Stimulated activated effector memory CD8-positive, alpha-beta T cell treated with anti-CD3 and anti-CD28 coated beads, Interleukin-12 subunit alpha, Interleukin-12 subunit beta, amount 100 ng/mL, for 72 hours (primary cell): ENCODE measurements around the gene EPHB1.

Experiments used
- ATAC-seq: fragments of 150-1000 bp; cut with Tn5 transposase; 2 replicates; pipeline ENCODE4 v1.10.0; 2021
- DNase-seq, 2 donors: peaks; one replicate each; pipeline ENCODE4 v3.0.0; 2021 to 2022; ENCODE audit warnings: low spot score in 2 of 2
- H3K27ac Mint-ChIP-seq: one replicate; pipeline ENCODE4 v1.8.0; 2022; ENCODE audit warnings: mild to moderate bottlenecking, mixed read lengths
- H3K36me3 Mint-ChIP-seq: one replicate; pipeline ENCODE4 v1.8.0; 2022; ENCODE audit warnings: mild to moderate bottlenecking, mixed read lengths
- H3K4me1 Mint-ChIP-seq: one replicate; pipeline ENCODE4 v1.8.0; 2022; ENCODE audit warnings: mixed read lengths
- H3K4me3 Mint-ChIP-seq: one replicate; pipeline ENCODE4 v1.8.0; 2022; ENCODE audit warnings: mild to moderate bottlenecking, mixed read lengths
- H3K9me3 Mint-ChIP-seq: one replicate; pipeline ENCODE4 v1.8.0; 2022; ENCODE audit warnings: mixed read lengths

EPHB1 gene

DNA sequence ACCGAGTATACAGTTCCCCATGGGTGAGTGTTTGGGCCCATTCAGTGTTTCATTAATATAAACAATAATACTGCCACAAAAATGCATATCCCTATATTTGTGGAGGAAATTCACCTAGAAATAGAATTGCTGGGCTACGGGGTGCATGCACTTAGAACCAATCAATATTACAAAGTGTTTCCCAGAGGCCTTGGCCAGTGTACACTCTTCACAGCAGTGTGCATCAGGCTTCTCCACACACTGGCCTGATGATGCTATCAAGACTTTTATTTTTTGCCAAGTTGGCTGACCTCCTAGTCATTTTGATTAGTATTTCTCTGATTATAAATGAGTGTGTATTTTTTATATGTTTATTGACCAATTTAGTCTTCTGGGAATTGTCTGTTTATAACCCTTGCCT is 323.7 kb downstream of the EPHB1 start:
- DNase-seq (no peak), ATAC-seq (no peak)
- Mint-ChIP-seq H3K27ac (no peak overlapping the region), H3K4me3 (no peak overlapping the region), H3K4me1 (no peaks in the 10 kb centered on the region), H3K36me3 (no peaks in the 10 kb centered on the region), H3K9me3 (peaks cover 11% of the 10 kb centered on the region)

DNA sequence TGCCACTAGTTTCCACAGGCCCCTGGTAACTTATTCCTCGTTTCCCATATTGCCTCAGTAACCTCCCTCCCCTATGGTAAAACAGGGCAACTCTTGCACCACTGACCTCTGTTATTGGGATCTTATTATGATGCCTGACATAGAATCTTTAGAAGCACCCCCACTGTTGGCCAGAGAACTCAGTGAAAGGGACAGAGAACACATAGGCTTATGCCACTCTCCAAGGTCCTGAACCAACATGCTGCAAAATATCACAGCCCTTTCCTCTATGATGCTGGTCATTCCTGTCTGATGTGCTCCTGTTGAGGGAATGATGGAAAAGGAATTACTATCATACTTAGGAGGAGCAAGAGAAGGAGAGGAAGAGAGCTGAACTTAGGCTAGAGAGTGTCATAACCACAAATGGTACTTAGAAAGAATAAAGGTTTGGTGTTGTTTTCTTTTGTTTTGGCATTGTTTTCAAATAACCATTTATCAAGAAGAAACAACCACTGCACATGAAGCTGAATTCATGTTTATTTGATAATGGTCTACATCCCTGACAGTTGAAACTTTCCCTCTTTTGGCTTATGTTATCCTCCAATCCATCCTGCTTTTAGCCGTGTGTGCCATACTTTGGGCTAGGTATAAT is 330.2 kb downstream of the EPHB1 start:
- Mint-ChIP-seq H3K4me3 (no peak overlapping the region), H3K27ac (no peak overlapping the region), H3K9me3 (peaks cover 13% of the 10 kb centered on the region), H3K4me1 (no peaks in the 10 kb centered on the region), H3K36me3 (no peaks in the 10 kb centered on the region)
- no peak for ATAC-seq
- DNase-seq: no peak

DNA sequence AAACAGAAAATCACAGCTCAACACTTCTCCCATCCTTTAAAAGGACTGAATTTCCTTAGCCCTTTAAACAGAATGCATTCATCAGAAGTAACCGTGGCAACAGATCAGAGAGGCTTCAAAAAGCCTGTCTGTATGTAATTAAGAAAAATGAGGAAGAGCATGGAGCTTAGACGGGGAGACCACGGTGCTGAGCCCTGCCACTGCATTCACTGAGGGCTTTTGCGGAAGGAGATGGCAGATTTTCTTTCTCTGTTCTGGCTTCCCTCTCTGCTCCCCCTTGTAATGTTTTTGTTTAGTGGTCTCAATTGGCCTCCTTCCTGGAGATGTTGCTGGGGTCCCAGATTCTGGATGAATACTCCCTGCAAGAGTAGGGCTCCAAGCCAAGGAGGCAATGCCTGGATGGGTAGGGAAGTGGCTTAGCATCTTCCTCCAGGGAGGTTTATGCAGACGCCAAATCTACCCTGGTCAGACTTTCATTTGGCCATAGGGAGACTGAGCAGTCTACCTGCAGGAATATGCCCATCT is 332.9 kb downstream of the EPHB1 start:
- Mint-ChIP-seq H3K4me3 (no peak overlapping the region), H3K4me1 (no peaks in the 10 kb centered on the region), H3K36me3 (no peaks in the 10 kb centered on the region), H3K9me3 (peaks cover 15% of the 10 kb centered on the region), H3K27ac (no peak overlapping the region)
- DNase-seq (no peak), ATAC-seq (no peak)

DNA sequence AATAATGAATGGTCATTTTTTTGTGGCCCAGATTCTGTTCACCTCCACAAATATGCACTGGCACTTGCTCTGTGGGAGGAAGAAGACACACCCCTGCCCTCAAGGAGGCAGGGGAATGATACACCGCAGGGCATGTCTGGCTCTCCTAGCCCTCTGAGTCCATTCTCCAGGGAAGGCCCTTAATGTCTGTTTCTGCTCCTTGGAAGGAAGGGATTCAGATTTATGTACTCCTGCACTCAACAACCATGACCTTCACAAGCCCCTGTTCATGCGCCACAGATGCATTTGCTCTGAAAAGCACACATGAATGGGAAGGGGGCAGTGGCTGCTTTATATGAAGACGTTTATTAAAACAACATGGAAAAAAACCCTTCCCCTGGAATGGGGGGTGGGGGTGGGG is 333.8 kb downstream of the EPHB1 start:
- Mint-ChIP-seq H3K4me3 (no peak overlapping the region), H3K4me1 (no peaks in the 10 kb centered on the region), H3K36me3 (no peaks in the 10 kb centered on the region), H3K9me3 (peaks cover 18% of the 10 kb centered on the region), H3K27ac (no peak overlapping the region)
- DNase-seq (no peak), ATAC-seq (no peak)

DNA sequence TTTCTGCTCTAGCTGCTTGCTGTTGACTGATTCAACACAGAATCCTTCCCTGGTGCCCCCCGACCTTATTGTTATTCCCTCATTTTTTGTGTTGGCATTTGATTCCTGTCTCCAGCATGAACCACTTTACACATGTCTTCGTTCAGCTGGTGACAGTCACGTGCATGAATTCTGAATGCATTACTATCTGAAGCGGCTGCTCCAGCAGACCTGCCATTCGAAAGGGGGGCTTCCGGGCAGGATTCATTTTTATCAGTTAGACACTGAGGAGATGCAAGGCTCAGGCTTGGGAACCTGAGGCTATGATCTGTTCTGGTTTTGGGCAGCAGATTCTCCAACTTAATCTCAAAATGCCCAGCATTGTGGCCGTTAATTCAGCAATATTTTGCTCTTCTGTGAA is 336.2 kb downstream of the EPHB1 start:
- peaks cover 9% of the 10 kb centered on the region for H3K9me3 Mint-ChIP-seq
- H3K4me1 Mint-ChIP-seq: no peaks in the 10 kb centered on the region
- no peaks in the 10 kb centered on the region for H3K36me3 Mint-ChIP-seq
- no peak overlapping the region for H3K27ac Mint-ChIP-seq
- no peak for ATAC-seq
- DNase-seq: no peak
- no peak overlapping the region for H3K4me3 Mint-ChIP-seq

DNA sequence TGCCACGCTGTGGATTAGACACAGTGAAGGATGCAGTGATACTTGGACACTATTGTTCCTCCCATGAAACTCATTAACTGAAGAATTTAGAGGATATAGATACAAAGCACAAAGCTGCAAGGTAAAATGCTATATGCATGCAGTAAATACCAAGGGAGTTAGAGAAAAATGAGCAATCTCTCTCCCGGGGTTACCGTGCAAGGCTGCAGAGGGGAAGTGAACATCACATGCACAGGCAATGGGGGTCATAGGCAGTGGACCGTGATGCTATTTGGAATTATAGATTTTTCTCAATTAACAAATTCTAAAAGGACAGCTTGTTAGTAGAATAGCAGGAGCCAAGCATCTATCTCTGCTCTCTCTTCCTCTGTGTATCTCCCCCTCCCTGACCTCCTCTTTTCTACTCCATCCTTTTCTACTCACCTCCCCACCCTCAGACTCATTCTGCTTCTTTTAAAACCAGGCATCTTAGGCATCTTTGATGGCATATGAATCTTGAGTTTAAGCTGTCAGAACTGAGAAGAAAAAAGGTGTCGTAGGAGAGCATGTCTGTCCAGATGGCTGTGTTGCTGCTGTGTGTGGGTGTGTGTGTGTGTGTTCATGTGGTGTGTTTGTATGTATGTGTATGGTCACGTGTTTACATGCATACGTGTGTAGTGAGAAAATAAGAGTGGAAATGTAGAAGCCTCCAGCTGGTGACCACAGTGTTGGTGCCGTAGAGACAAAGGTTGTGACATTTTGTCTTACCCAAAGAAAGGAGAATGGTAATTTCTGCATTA is 339.0 kb downstream of the EPHB1 start:
- Mint-ChIP-seq H3K9me3 (peaks cover 9% of the 10 kb centered on the region), H3K4me3 (no peak overlapping the region), H3K4me1 (no peaks in the 10 kb centered on the region), H3K36me3 (no peaks in the 10 kb centered on the region), H3K27ac (no peak overlapping the region)
- ATAC-seq (no peak), DNase-seq (no peak)

DNA sequence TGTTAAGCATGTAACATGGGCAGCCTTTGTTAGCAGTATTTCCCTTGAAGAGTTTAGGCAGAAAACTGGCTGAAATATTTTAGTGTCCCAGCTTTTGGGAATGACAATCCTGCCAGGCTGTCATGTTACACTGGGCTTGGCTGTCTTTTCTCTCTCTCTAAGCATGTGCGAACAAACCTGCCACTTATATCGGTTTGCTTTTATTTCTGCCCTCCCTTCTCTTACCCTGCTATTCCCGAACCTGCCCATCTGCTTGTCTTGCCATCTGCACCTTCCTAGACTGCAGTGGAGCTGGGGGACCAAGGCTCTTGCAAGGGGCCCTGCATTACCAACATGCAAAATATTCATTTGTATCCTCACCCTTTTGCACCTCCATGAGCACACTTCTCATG is 339.6 kb downstream of the EPHB1 start:
- DNase-seq: no peak
- no peaks in the 10 kb centered on the region for H3K4me1 Mint-ChIP-seq
- H3K27ac Mint-ChIP-seq: no peak overlapping the region
- H3K9me3 Mint-ChIP-seq: peaks cover 9% of the 10 kb centered on the region
- H3K36me3 Mint-ChIP-seq: no peaks in the 10 kb centered on the region
- ATAC-seq: no peak
- H3K4me3 Mint-ChIP-seq: no peak overlapping the region

DNA sequence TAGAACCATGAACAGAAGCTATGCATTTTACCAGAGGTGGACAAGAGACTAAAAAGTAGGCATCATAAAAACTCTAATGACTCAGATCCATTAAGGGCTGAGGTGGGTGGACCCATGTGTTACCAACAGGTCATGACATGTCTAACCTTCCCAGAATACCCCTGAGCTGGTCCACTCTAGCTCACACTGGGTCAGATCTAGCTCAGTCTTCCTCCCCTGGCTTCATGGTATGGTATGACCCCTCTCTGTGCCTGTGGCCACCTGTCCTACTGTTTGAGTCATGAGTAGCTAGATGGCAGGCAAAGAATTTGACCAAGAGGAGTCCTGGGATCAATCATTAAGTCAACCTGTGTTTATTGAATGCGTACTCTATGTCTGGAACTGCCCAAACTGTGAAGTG is 340.4 kb downstream of the EPHB1 start:
- H3K4me1 Mint-ChIP-seq: no peaks in the 10 kb centered on the region
- no peak overlapping the region for H3K27ac Mint-ChIP-seq
- peaks cover 3% of the 10 kb centered on the region for H3K9me3 Mint-ChIP-seq
- ATAC-seq (no peak), DNase-seq (no peak)
- no peaks in the 10 kb centered on the region for H3K36me3 Mint-ChIP-seq
- H3K4me3 Mint-ChIP-seq: no peak overlapping the region

DNA sequence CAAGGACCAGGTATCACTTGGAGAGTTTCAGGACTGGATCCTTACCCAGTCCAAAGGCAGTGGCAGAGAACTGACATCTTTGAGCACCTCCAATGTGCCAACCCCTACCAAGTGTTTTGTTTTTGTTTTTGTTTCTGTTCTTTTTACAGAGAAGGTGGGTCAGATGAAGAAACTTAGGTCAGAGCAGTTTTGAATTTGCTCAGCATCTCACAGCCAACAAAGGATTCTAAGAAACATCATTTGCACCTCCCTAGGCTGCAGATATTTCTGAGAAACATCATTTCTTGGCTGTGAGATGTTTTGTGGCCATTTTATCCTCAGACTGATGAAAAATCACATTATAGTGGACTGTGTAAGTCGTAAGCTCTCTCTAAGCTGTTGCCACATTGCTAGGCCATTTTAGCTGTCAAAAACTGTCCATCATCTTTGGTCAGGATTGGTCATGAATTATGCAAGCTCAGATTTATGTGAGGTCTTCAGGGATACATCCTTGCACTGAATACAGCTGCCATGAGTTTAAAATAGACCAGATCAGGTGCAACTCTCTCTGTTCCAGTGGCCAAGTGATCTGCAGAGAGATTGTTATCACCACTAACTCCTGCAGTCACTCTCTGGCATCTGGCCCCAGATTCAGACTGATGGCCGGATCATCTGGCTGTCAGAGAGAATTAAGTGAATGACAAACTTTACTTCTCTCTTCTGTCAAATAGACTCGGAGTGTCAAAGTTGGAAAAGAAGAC is 341.5 kb downstream of the EPHB1 start:
- H3K27ac Mint-ChIP-seq: no peak overlapping the region
- peaks cover 3% of the 10 kb centered on the region for H3K9me3 Mint-ChIP-seq
- H3K36me3 Mint-ChIP-seq: no peaks in the 10 kb centered on the region
- peak; percentile 14 for ATAC-seq
- DNase-seq: no peak
- H3K4me3 Mint-ChIP-seq: no peak overlapping the region
- no peaks in the 10 kb centered on the region for H3K4me1 Mint-ChIP-seq

DNA sequence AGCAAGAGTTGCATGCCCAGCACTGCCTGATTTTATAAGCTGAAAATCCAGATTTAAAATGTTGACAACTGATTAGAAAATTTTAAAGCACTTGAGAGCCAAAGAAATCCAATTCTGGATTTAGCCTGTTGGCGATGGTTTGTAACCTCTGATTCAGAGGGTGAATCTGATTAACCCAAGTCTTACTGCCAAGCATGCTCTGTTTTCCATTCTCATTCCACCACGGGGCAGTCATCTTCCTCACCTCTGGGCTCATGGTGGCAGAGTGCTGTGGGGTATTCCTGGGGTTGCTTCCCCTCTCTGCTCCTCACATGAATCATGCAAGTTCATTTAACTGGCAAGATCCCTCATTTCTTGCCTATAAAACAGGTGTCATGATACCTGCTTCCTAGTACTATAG is 342.2 kb downstream of the EPHB1 start:
- Mint-ChIP-seq H3K27ac (no peak overlapping the region), H3K9me3 (peaks cover 5% of the 10 kb centered on the region), H3K4me1 (no peaks in the 10 kb centered on the region), H3K36me3 (no peaks in the 10 kb centered on the region), H3K4me3 (no peak overlapping the region)
- no peak for ATAC-seq
- no peak for DNase-seq

DNA sequence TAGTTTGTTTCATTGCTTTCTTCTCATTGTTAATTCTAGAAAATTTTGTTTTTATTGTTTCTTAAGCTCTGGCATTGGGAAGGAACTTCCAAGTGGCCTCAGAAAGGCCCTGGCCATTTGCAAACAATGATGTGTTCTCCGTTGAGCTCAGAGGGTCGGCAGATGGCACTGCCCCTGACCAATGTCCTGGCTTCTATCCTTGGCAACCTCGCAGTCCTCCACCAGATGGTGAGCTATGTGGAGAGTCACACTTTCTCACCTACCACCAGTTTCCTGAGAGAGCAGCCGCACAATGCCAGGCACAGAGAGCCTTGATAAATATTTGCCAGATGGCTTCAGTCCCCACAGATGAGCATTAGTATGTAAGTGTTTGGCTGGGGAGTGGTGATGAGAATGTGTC is 343.7 kb downstream of the EPHB1 start:
- no peak overlapping the region for H3K27ac Mint-ChIP-seq
- no peaks in the 10 kb centered on the region for H3K36me3 Mint-ChIP-seq
- H3K4me1 Mint-ChIP-seq: no peaks in the 10 kb centered on the region
- no peak overlapping the region for H3K4me3 Mint-ChIP-seq
- H3K9me3 Mint-ChIP-seq: peaks cover 6% of the 10 kb centered on the region
- DNase-seq: no peak
- ATAC-seq: no peak

DNA sequence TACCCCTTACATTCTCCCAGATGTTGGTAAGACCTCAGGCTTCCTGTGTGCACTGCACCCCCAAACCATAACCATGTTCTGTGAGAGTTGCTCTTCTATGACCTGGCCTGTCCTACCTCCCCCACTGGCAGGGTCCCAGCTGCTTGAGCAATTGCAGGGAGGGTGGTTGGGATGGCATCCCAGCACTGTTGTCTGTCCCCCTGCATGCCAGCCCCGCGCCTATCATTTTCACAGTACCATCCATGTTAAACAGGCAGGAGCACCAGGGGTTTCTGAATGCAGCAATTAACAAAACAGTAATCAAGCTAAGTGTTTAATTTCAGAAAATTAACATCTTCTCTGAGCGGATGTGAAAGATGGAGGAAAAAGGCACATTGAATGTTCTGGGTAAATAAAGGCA is 345.5 kb downstream of the EPHB1 start:
- Mint-ChIP-seq H3K9me3 (peaks cover 6% of the 10 kb centered on the region), H3K4me1 (no peaks in the 10 kb centered on the region), H3K36me3 (no peaks in the 10 kb centered on the region), H3K27ac (no peak overlapping the region), H3K4me3 (no peak overlapping the region)
- ATAC-seq (no peak), DNase-seq (no peak)

DNA sequence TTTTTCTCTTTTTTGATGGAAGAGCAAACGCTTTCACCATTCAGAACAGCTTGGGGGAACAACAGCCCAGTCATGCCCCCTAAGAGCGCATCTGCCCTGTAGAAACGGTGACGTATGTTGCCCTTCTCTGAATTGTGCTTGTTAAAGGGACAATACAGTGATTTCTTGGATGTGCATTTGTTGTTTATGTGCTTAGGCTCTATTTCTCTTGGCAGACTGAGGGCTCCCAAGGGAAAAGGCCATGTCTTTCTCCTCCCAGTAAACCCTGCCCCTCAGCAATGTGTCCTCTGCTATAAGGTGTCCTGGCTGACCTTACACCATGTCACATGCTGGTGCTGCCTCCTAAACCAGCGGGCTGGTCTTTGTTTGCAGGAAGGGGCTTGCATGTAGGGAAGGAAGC is 346.1 kb downstream of the EPHB1 start:
- ATAC-seq (no peak), DNase-seq (no peak)
- H3K4me1 Mint-ChIP-seq: no peaks in the 10 kb centered on the region
- H3K4me3 Mint-ChIP-seq: no peak overlapping the region
- H3K27ac Mint-ChIP-seq: no peak overlapping the region
- no peaks in the 10 kb centered on the region for H3K36me3 Mint-ChIP-seq
- H3K9me3 Mint-ChIP-seq: peaks cover 6% of the 10 kb centered on the region

DNA sequence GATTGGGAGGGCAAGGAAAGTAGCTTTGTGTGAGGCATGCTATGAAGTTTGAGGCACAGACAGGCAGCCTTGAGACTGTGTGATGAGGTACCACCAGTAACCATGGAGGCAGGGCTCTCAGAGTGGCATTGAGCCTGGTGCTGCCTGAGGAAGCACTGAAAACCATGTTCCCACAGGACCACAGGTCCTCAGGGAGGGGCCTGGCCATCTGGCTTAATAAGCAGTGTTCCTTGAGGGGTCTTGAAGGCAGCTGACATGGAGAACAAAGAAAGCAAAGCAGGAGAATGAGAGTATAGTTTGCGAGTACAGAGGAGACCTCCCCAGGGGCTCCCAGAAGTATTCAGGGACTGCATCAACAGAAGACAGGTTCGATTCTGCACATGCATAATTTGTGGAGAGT is 346.6 kb downstream of the EPHB1 start:
- H3K9me3 Mint-ChIP-seq: peaks cover 6% of the 10 kb centered on the region
- H3K27ac Mint-ChIP-seq: no peak overlapping the region

DNA sequence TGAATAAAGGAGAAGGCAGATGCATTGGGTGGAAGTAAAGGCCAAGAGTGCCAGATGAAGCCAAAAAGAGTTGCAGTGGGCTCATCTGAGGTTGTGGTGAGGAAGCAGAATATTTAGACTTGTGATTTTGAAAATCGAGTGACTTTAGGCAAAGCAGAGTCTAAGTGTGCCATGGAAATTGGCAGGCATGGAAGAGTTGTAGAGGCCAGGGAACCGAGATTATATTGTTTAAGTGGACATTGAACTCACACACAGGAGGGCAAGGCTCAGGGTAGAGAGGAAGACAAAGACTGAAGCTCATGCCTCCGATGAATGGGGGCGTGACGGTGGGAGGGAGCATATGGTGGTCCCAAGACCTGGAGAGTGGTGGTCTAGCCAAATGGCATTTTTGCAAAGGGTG is 347.5 kb downstream of the EPHB1 start:
- H3K9me3 Mint-ChIP-seq: peaks cover 6% of the 10 kb centered on the region
- no peak overlapping the region for H3K27ac Mint-ChIP-seq
- no peaks in the 10 kb centered on the region for H3K36me3 Mint-ChIP-seq
- DNase-seq (no peak), ATAC-seq (no peak)
- H3K4me3 Mint-ChIP-seq: no peak overlapping the region
- no peaks in the 10 kb centered on the region for H3K4me1 Mint-ChIP-seq

More for the DNA sequence above, 346.6 kb downstream of the EPHB1 start:
- no peaks in the 10 kb centered on the region for H3K4me1 Mint-ChIP-seq
- H3K36me3 Mint-ChIP-seq: no peaks in the 10 kb centered on the region
- H3K4me3 Mint-ChIP-seq: no peak overlapping the region
- ATAC-seq: no peak
- DNase-seq: no peak

DNA sequence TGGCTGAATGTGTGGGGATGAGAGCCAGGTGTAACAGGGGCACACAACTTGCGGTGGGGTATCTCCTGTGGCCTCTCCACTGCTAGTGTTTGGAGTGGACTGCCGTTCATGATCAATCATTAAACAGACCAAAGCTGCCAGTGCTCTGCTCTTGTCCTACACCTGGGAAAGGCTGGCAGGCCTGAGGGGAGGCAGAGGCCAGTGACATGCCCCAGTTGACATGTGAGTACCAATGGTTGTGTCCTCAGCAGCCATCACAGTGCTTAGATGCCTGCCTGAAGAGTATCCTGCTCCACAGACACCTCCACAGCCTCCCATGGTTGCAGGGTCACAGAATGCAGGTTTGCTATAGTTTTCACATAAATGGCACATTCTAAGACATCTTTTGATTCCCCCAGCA is 348.4 kb downstream of the EPHB1 start:
- no peak for DNase-seq
- Mint-ChIP-seq H3K27ac (no peak overlapping the region), H3K9me3 (peaks cover 6% of the 10 kb centered on the region), H3K36me3 (no peaks in the 10 kb centered on the region), H3K4me3 (no peak overlapping the region), H3K4me1 (no peaks in the 10 kb centered on the region)
- ATAC-seq: no peak
